ENCODE measurements around the gene MAPK11. TPM values are rescaled to one million over a fixed set of nuclear protein-coding genes. Genes with fewer than 3 reads are reported as not detected.
A peak's percentile ranks its signal among the peaks of the same experiment; 100 is the strongest.

Gene MAPK11
- total RNA-seq, 4 donors from 2014 or later = 2.4 to 5.7 (median 3.5) TPM

DNA sequence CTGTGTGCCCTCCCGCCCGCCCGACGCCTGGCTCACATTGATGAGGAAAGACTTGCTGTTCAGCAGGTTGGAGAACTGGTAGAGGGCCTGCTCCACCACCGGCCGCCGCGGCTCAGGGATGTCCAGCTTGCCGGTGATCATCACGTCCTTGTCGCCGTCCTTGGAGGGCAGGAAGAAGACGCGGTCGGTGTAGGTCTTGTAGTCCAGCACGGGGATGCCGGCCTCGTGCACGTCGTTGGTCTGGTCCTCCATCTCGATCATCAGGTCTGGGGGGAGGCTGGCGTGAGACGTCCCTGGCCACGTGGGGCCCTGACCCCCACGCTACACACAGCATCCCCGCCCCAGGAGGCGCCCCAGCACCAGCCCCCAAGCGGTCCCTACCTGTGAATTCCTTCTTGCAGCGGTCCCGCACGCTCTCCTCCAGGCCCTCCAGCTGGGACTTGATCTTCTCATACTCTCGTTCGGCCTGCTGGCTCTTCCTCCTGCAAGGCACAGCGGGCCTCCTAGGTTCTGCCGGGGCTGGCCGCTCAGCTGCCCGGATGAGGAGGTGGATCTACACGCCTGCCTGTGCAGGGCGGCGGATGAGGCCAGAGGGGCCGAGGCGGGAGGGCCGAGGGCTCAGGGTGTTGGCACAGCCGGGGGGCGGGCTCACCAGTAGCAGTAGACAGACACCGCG, 10.7 kb upstream of the MAPK11 start:
- DNase-seq = no peak
- TF ChIP-seq POLR2A (IDR thresholded peaks at IDR 0.05) (no peak), CTCF (IDR thresholded peaks at IDR 0.05) (no peak)
- Histone ChIP-seq H3K9me3 (no peaks in the 10 kb centered on the region), H3K4me3 (no peak overlapping the region), H3K4me1 (peaks cover 11 to 95% (median 24%) of the 10 kb centered on the region in 3 donors), H3K27ac (peak overlapping the region; percentile 74 to 89 (median 87)), H3K36me3 (peaks cover 78 to 95% (median 78%) of the 10 kb centered on the region in 3 donors), H3K27me3 (no peaks in the 10 kb centered on the region)
- intact Hi-C loops (cut with DNase I) = loop anchor here (5.0 kb wide), 1 partner anchor 51 kb away; no protein-coding TSS in a partner anchor
- WGBS, 2 donors = 90 to 91% methylated on average over 29 to 31 of the region's 47 CpGs

- Histone ChIP-seq H3K27ac (peak overlapping the region; percentile 17 to 87 (median 50)), H3K4me3 (no peak overlapping the region), H3K27me3 (no peaks in the 10 kb centered on the region), H3K9me3 (no peaks in the 10 kb centered on the region), H3K4me1 (peaks cover 11 to 100% (median 24%) of the 10 kb centered on the region in 3 donors), H3K36me3 (peaks cover 80 to 98% (median 82%) of the 10 kb centered on the region in 3 donors)
- TF ChIP-seq POLR2A (IDR thresholded peaks at IDR 0.05) = no peak
- TF ChIP-seq CTCF (IDR thresholded peaks at IDR 0.05) = no peak
- WGBS, 2 donors = 70 to 91% methylated on average over 2 to 17 of the region's 38 CpGs
- DNase-seq = no peak
- intact Hi-C loops (cut with DNase I) = loop anchor here (5.0 kb wide), 1 partner anchor 52 kb away; no protein-coding TSS in a partner anchor
Measured at GRCh38 chr22:50280022-50280707, 10.0 kb upstream of the MAPK11 start.

DNA sequence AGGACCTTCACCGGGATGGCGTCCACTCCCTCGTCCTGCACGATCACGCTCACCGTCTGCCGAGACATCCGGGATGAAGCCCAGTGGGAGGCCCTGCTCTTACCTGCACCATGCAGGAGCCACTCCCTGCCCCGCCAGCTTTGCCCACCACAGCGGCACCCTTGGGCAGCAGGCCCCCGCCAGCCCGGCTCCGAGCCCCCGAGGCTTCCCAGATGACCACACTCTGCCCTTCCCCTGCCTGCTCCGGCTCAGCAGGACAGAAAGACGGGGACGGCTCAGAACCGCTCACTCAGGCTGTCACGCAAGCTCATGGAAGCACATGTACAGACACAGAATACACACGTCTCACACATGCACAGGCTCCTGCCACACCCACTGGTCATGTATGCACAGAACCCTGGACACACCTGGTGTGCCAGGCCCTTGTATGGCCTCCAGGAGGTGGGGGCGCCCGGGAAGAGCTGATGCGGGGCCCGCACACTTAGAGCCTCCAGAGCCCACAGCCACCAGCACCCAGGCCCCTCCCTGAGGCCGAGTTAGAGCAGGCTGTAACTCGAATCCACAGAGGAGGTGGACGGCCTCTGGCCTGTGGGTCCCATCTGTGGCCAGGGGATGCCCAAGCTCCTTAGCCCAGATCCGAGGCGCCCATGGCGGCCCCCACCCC, 8.9 kb upstream of the MAPK11 start:
- no peak for DNase-seq
- intact Hi-C loops (cut with DNase I) = no loop called here
- H3K27me3 ChIP-seq = no peaks in the 10 kb centered on the region
- TF ChIP-seq CTCF (IDR thresholded peaks at IDR 0.05) = peak in 1 of 6 experiments; percentile 4
- no peak for TF ChIP-seq POLR2A (IDR thresholded peaks at IDR 0.05)
- H3K27ac ChIP-seq = peak overlapping the region in 3 of 4 donors; percentile 17 to 42 (median 36)
- H3K9me3 ChIP-seq = no peaks in the 10 kb centered on the region
- 93% methylated on average over 12 of the region's 30 CpGs; no CpG with 5 or more reads in 1 of the 2 donors for WGBS, 2 donors
- H3K4me1 ChIP-seq = peaks cover 11 to 98% (median 28%) of the 10 kb centered on the region in 3 donors
- H3K4me3 ChIP-seq = no peak overlapping the region
- H3K36me3 ChIP-seq = peaks cover 77 to 97% (median 84%) of the 10 kb centered on the region in 3 donors

- Histone ChIP-seq H3K9me3 (no peaks in the 10 kb centered on the region), H3K27ac (peak overlapping the region in 2 of 4 donors; percentile 6 to 42), H3K36me3 (peaks cover 71 to 94% (median 79%) of the 10 kb centered on the region in 3 donors), H3K27me3 (no peaks in the 10 kb centered on the region), H3K4me1 (peaks cover 11 to 93% (median 28%) of the 10 kb centered on the region in 3 donors), H3K4me3 (no peak overlapping the region)
- no peak for TF ChIP-seq CTCF (IDR thresholded peaks at IDR 0.05)
- no peak for TF ChIP-seq POLR2A (IDR thresholded peaks at IDR 0.05)
- DNase-seq = no peak
- 50% methylated on average over 1 of the region's 21 CpGs; no CpG with 5 or more reads in 1 of the 2 donors for WGBS, 2 donors
- intact Hi-C loops (cut with DNase I) = no loop called here
Measured at GRCh38 chr22:50278461-50278860, 8.3 kb upstream of the MAPK11 start.

Measured in esophagus squamous epithelium (tissue), 5 donors.